Activated naive CD8-positive, alpha-beta T cell (primary cell): ENCODE data around the gene PDE6B.

ENCODE experiments used
- H3K27ac Mint-ChIP-seq: one replicate; pipeline ENCODE4 v1.8.0; 2021; ENCODE audit warnings: mixed read lengths
- H3K27me3 Mint-ChIP-seq: one replicate; pipeline ENCODE4 v1.8.0; 2021; ENCODE audit warnings: mixed read lengths
- H3K36me3 Mint-ChIP-seq: one replicate; pipeline ENCODE4 v1.8.0; 2021; ENCODE audit warnings: mixed read lengths
- H3K4me1 Mint-ChIP-seq: one replicate; pipeline ENCODE4 v1.8.0; 2021; ENCODE audit warnings: low read depth, mixed read lengths
- H3K4me3 Mint-ChIP-seq: one replicate; pipeline ENCODE4 v1.8.0; 2021; ENCODE audit warnings: mild to moderate bottlenecking, mixed read lengths
- H3K9me3 Mint-ChIP-seq: one replicate; pipeline ENCODE4 v1.8.0; 2021; ENCODE audit warnings: low read depth, mixed read lengths

Gene PDE6B

DNA sequence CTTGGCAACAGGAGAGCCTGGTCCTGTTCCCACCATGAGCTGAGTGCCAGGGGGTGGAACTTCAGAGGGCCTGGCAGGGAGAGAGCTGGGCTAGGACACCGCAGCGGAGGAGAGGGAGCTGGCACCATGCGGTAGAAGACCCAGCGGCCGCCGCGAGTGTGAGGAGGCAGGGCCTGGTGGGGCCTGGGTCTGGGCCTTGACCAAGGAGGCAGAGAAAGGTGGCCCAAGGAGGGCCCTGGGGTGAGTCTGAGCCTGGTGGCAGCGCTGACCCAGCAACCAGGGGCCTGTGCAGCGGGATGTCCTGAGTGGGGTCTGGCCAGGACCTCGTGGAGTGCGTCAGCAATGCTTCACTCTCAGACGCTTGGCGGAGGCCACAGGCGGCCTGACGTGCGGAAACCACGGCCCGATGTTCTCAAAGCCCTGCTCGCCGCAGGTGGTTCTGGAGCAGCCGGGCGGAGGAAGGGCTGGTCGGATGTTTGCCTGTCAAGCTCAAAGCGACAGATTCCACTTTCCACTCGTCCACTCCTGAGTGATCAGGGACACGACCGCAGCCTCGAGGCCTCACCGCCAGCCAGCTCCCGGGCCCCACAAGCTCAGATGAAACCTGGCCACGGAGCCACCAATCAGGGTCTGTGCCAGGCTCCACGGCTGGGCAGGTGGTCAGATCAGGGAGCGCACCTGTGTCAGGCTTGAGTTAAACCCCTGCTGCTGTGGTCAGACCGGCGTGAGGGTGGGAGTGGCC is 27.9 kb downstream of the PDE6B start:
- Mint-ChIP-seq H3K4me1 (no peaks in the 10 kb centered on the region), H3K36me3 (no peaks in the 10 kb centered on the region), H3K27ac (no peak overlapping the region), H3K27me3 (no peaks in the 10 kb centered on the region), H3K9me3 (no peaks in the 10 kb centered on the region), H3K4me3 (no peak overlapping the region)

DNA sequence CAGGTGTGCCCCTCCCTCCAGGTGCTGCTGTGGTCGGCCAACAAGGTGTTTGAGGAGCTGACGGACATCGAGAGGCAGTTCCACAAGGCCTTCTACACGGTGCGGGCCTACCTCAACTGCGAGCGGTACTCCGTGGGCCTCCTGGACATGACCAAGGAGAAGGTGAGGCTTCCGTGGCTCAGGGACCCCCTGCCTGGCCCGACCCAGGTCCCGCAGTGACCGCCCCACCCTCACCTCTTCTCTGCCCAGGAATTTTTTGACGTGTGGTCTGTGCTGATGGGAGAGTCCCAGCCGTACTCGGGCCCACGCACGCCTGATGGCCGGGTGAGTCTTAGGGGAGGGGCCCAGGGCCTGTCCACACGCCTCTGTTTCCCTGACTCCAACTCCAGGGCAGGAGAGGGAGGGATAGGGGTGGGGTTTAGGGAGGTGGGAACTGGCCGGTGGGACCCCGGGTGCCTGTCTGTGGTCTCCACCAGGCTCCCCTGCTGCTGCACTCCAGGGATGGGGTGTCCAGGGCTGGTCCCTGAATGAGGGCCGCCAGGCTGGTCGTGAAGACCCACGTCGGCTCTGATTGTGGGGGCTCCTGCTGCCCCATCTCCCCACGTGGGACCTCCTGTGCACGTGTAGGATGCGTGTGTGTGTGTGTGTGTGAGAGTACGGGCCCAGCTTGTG is 28.6 kb downstream of the PDE6B start:
- Mint-ChIP-seq H3K9me3 (no peaks in the 10 kb centered on the region), H3K36me3 (no peaks in the 10 kb centered on the region), H3K27ac (no peak overlapping the region), H3K4me1 (no peaks in the 10 kb centered on the region), H3K4me3 (no peak overlapping the region), H3K27me3 (no peaks in the 10 kb centered on the region)

DNA sequence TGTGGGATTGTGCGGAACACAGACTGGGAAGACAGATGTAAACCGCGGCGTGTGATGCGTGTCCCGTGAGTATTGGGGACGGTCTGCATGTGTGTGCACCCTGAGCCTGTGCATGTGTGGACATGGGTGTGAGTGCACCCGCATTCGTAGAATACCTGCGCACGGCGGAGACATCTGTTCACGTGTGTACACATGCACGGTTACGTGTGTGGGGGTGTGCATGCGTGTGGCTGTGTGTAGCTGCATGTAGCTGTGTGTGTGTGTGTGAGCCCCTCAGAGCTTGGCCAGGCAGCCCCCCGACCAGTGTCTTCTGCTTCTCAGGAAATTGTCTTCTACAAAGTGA is 29.1 kb downstream of the PDE6B start:
- Mint-ChIP-seq H3K9me3 (no peaks in the 10 kb centered on the region), H3K27me3 (no peaks in the 10 kb centered on the region), H3K36me3 (no peaks in the 10 kb centered on the region), H3K4me1 (no peaks in the 10 kb centered on the region), H3K4me3 (no peak overlapping the region), H3K27ac (no peak overlapping the region)

DNA sequence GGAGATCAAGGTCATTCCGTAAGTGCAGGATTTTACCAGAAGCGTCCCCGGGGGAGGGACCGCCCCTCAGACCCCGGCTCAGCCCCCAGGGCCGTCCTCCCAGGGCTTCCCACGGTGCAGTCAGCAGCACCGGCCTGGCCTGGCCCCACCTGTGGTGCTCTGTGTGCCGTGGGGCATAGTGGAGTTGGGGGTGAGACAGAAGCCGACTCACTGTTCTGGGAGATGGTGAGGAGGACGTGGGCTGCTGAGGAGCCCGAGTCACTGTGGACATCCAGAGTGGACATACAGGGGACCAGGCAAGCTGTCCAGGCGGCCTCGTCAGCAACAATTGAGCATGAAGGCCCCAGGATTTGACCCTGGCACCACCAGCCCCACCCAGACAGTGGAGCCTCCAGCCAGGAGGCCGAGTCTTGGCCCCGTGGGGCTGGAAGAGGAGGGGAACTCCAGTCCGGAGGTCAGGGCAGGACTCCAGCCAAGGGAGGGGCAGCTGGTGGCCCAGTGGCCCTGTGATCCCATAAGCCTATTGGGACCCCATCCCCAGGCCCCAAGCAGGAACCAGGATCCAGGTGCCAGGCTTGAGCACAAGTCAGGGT is 29.6 kb downstream of the PDE6B start:
- Mint-ChIP-seq H3K9me3 (no peaks in the 10 kb centered on the region), H3K4me1 (no peaks in the 10 kb centered on the region), H3K27me3 (no peaks in the 10 kb centered on the region), H3K4me3 (no peak overlapping the region), H3K36me3 (no peaks in the 10 kb centered on the region), H3K27ac (no peak overlapping the region)

DNA sequence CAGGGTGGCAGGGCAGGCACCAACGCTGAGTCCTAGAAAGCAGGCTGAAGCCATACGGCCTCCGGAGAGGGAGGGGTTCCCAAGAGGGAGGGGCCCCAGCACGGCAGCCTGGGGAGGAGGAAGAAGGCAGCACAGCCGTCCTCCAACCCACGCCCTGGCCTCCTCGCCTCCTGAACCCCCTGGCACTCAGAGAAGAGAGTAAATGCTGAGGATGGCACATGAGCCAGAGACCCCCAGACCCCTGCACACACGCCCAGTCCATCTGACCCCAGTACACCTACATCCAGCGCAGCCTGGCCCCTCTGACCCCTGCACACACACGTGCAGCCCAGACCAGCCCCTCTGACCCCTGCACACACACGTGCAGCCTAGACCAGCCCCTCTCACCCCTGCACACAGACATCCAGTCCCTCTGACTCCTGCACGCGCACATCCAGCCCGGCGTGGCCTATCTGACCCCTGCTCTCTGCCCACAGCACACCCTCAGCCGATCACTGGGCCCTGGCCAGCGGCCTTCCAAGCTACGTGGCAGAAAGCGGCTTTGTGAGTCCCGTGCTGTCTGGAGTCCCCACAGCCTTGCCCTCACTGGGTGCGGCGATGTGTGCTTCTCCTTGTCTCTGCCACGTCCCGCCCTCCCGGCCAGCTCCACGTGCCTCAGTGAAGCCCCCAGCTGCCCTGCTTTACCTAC is 30.2 kb downstream of the PDE6B start:
- H3K4me1 Mint-ChIP-seq, result peaks cover 1% of the 10 kb centered on the region
- H3K27ac Mint-ChIP-seq, result no peak overlapping the region
- H3K9me3 Mint-ChIP-seq, result no peaks in the 10 kb centered on the region
- no peaks in the 10 kb centered on the region for H3K36me3 Mint-ChIP-seq
- no peak overlapping the region for H3K4me3 Mint-ChIP-seq
- H3K27me3 Mint-ChIP-seq, result no peaks in the 10 kb centered on the region

DNA sequence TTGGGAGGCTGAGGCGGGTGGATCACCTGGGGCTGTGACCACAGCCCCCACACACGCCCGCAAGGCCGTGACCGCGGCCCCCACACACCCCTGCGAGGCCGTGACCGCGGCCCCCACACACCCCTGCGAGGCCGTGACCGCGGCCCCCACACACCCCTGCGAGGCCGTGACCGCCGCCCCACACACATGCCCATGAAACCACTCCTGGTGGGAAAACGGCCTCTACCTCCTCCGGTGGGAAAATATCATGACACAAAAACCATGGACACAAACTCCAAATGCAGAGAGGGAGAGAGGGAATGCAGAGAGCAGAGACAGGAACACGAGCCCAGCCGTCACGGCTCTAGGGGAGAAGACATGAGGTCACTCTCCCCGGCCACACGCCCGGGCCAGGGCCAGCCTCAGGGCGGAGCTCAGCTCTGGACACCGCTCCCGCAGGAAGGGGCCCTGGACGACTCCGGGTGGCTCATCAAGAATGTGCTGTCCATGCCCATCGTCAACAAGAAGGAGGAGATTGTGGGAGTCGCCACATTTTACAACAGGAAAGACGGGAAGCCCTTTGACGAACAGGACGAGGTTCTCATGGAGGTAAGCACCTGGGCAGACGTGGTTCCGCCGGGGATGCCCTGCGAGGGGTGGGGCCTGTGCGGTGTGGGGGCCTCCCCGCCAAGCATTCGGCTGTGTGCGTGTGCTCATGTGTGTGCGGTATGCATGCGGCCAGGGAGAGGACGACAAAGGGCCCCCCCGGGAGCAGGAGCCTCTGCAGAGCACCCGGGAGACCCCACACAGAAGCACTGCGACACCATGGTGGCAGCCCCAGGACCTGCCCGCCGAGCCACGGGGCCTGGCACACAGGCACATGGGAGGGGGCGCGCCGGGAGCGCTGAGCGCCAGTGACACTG is 31.3 kb downstream of the PDE6B start:
- H3K9me3 Mint-ChIP-seq, result no peaks in the 10 kb centered on the region
- no peaks in the 10 kb centered on the region for H3K27me3 Mint-ChIP-seq
- no peak overlapping the region for H3K27ac Mint-ChIP-seq
- no peak overlapping the region for H3K4me3 Mint-ChIP-seq
- peaks cover 1% of the 10 kb centered on the region for H3K4me1 Mint-ChIP-seq
- peaks cover 5% of the 10 kb centered on the region for H3K36me3 Mint-ChIP-seq

DNA sequence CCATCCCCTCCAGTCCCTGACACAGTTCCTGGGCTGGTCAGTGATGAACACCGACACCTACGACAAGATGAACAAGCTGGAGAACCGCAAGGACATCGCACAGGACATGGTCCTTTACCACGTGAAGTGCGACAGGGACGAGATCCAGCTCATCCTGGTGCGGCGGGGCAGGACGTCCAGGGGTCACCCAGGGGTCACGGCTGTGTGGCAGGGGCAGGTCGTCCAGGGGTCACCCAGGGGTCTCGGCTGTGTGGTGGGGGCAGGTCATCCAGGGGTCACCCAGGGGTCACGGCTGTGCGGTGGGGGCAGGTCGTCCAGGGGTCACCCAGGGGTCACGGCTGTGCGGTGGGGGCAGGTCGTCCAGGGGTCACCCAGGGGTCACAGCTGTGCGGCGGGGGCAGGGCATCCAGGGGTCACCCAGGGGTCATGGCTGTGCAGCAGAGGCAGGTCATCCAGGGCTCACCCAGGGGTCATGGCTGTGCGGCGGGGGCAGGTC is 32.0 kb downstream of the PDE6B start:
- Mint-ChIP-seq H3K36me3 (peaks cover 5% of the 10 kb centered on the region), H3K27me3 (no peaks in the 10 kb centered on the region), H3K4me3 (no peak overlapping the region), H3K4me1 (peaks cover 2% of the 10 kb centered on the region), H3K9me3 (no peaks in the 10 kb centered on the region), H3K27ac (no peak overlapping the region)

DNA sequence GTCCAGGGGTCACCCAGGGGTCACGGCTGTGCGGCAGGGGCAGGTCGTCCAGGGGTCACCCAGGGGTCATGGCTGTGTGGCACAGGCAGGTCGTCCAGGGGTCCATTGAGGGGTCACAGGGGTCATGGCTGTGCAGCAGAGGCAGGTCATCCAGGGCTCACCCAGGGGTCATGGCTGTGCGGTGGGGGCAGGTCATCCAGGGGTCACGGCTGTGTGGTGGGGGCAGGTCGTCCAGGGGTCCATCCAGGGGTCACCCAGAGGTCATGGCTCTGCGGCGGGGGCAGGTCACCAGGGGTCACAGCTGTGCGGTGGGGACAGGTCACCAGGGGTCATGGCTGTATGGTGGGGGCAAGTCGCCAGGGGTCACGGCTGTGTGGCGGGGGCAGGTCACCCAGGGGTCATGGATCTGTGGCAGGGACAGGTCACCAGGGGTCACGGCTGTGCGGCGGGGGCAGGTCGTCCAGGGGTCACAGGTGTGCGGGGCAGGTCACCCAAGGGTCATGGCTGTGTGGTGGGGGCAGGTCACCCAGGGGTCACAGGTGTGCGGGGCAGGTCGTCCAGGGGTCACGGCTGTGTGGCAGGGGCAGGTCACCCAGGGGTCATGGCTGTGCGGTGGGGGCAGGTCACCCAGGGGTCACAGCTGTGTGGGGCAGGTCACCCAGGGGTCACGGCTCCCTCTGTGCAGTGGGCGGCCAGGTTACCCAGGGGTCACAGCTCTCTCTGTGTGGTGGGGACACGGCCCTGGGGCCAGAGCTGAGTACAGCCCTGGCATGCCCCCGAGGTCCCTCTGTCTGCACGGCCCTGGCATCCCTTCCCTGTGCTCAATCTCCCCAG is 32.7 kb downstream of the PDE6B start:
- no peak overlapping the region for H3K4me3 Mint-ChIP-seq
- H3K36me3 Mint-ChIP-seq, result peaks cover 5% of the 10 kb centered on the region
- no peaks in the 10 kb centered on the region for H3K9me3 Mint-ChIP-seq
- H3K27ac Mint-ChIP-seq, result no peak overlapping the region
- H3K4me1 Mint-ChIP-seq, result peaks cover 5% of the 10 kb centered on the region
- H3K27me3 Mint-ChIP-seq, result no peaks in the 10 kb centered on the region

DNA sequence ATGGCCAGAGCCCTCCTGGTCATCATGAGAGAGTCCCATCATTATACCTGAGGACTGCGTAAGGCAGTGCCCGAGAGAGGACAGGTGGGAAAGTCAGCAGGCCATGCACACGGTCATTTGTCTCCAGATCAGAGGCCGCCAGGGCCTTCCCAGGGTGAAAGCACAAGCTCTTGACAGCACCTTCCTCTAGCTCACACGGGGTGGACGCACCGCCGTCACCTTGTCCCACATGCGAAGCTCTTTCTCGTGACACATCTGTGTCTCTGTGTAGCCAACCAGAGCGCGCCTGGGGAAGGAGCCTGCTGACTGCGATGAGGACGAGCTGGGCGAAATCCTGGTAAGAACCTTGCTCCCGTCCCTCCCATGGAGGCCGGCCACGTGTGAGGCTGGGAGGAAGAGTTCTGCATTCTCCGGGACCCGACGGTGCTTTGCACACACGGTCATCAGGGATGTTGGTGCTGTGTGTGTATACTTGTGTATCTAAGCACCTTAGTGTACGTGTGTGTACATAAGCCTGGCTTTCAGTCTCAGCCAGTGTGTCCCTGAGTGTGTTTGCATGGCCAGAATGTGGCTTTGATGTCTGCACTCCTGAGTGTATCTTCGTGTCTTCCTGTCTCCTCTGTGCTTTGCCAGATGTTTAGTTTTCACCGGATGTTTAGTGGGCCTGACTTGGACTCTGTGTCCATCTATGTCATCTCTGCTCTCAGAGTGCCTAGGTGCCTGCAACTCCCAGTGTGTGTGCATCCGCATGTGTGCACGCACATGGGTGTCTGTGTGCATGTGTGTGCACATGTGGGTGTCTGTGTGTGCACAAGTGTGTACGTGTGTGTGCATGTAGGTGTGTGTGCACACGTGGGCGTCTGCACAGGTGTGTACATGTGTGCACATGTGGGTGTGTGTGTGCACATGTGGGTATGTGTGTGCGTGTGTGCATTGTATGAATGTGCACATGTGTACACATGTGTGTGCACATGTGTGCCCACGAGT is 33.6 kb downstream of the PDE6B start:
- Mint-ChIP-seq H3K4me1 (peaks cover 5% of the 10 kb centered on the region), H3K4me3 (no peak overlapping the region), H3K36me3 (peaks cover 5% of the 10 kb centered on the region), H3K27me3 (no peaks in the 10 kb centered on the region), H3K9me3 (no peaks in the 10 kb centered on the region), H3K27ac (no peak overlapping the region)

DNA sequence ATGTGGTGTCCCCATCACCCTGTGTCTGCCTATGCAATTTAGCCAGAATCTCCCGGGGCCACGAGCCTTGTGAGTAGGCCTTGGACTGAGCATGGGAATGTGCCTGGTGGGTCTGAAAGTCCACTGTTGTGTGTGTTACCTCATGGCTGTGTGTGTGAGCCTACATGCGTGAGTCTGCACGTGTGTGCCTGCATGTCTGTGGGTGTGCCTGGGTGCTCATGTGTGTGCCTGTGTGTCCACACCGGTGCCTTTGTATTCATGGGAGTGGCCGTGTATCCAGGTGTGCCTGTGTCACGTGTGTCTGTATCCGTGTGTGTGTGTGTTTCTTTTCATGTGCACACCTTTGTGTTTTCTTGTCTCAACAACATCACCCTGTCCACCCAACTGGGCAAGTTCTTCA is 34.5 kb downstream of the PDE6B start:
- peaks cover 5% of the 10 kb centered on the region for H3K36me3 Mint-ChIP-seq
- no peaks in the 10 kb centered on the region for H3K9me3 Mint-ChIP-seq
- H3K4me1 Mint-ChIP-seq, result peaks cover 12% of the 10 kb centered on the region
- H3K27me3 Mint-ChIP-seq, result no peaks in the 10 kb centered on the region
- H3K4me3 Mint-ChIP-seq, result no peak overlapping the region
- no peak overlapping the region for H3K27ac Mint-ChIP-seq

DNA sequence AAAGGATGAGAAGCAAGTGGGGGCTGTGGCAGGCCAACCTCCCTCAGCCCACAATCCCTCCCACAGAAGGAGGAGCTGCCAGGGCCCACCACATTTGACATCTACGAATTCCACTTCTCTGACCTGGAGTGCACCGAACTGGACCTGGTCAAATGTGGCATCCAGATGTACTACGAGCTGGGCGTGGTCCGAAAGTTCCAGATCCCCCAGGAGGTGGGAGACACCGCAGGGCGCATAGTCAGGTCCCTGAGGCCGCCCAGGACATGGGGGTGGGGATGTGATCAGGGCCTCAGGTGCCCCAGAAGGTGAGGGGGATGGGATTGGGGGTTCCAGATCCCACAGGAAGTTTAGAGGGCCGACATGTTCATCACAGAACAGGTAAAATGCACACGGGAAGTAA is 35.0 kb downstream of the PDE6B start:
- no peaks in the 10 kb centered on the region for H3K27me3 Mint-ChIP-seq
- H3K27ac Mint-ChIP-seq, result peak overlapping the region; percentile 24
- peaks cover 5% of the 10 kb centered on the region for H3K36me3 Mint-ChIP-seq
- peaks cover 12% of the 10 kb centered on the region for H3K4me1 Mint-ChIP-seq
- H3K9me3 Mint-ChIP-seq, result no peaks in the 10 kb centered on the region
- no peak overlapping the region for H3K4me3 Mint-ChIP-seq

DNA sequence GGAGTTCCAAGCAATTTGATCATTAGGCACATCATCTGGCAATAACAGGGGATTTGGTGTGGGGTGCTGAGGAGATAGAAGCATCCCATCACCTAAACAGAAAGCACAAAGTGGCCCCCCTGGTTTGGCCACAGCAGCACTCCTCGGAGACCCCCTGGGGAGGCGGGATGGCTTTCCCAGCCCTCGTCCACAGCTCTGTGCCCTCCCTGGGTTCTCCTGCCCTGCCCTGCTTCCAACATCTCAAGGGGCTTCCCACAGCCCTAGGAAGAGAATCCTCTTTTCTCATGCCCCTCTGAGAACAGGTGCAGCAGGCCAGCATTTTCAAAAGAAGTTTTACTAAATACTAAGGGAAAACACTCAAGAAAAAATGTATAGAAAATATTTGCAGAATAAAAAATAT is 35.9 kb downstream of the PDE6B start:
- Mint-ChIP-seq H3K27ac (no peak overlapping the region), H3K9me3 (no peaks in the 10 kb centered on the region), H3K36me3 (peaks cover 5% of the 10 kb centered on the region), H3K4me1 (peaks cover 12% of the 10 kb centered on the region), H3K27me3 (no peaks in the 10 kb centered on the region), H3K4me3 (peak overlapping the region; percentile 8)
